ENCODE measurements around the gene SLC11A1.

SLC11A1 gene

GRCh38 chr2:218435003-218435982 is 53.2 kb downstream of the SLC11A1 start:
- DNase-seq (ENCODE audit: low read depth, low spot score), result peak; percentile 32

DNA sequence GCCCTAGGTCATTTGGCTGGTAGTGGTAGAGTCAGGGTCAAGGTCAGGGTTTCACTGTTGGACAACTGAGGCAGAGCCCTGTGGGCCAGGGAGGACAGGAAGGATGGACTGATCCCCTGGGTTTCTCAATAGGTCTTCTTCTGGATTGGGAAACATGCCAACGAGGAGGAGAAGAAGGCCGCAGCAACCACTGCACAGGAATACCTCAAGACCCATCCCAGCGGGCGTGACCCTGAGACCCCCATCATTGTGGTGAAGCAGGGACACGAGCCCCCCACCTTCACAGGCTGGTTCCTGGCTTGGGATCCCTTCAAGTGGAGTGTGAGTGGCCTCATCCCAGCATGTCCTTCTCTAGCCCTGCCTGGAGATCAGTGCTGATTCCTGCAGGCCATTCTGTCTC is 54.9 kb downstream of the SLC11A1 start:
- DNase-seq (ENCODE audit: low read depth, low spot score), result no peak

DNA sequence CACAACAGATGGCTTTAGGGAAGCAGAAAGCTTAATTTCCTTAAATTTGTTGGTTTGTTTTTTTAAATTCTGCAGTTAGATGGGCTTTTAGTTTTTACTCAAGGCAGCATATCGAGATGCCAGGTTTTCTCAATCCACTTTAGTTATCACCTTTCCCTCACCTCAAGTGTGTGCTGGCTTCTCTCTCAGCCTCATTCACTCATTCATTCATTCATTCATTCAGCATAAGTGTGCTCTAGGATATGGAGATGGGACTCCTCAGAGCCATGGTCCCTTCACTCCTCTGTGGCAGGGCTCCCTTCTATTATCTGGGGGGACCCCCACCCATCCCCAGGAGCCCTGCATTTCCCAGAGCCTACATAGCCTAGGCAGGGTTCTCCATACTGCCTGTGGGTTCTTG is 55.9 kb downstream of the SLC11A1 start:
- DNase-seq (ENCODE audit: low read depth, low spot score), result no peak

DNA sequence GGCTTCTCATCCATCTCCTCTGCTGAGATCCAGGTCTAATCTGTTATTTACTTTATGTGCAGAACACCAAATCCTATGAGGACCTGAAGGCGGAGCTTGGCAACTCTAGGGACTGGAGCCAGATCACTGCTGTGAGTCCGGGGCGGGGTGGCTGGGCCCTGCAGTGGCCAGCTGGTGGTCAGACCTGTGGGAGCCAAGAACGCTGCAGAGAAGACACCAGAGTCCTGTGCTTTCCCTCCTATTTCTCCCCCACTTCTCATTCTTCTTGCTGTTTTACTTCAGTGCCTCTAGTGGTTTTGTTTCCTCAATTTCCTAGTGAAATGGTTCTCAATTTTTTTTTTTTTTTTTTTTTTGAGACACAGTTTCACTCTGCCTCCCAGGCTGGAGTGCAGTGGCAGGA is 56.5 kb downstream of the SLC11A1 start:
- no peak for DNase-seq (ENCODE audit: low read depth, low spot score)

- peak; percentile 53 for DNase-seq (ENCODE audit: low read depth, low spot score)
These were observed 62.8 kb downstream of the SLC11A1 start for GRCh38 chr2:218444692-218445357.

- no peak for DNase-seq (ENCODE audit: low read depth, low spot score)
These were observed 63.5 kb downstream of the SLC11A1 start for GRCh38 chr2:218445602-218446001.
